HAP-1 (cell line): Measurements from ENCODE around the gene BRIP1.

Experiments used
- DNase-seq, 2 experiments: peaks; one replicate each; pipeline ENCODE4 v3.0.0-alpha.2; 2016 to 2020; ENCODE audit warnings: low spot score in 2 of 2
- H3K27me3 ChIP-seq: fragments of 250-450 bp; sonication (Bioruptor Pico); 2 replicates; pipeline ENCODE4 v1.5.1; 2020; ENCODE audit warnings: low read depth, mild to moderate bottlenecking, moderate library complexity
- H3K36me3 ChIP-seq: fragments of 250-450 bp; sonication (Bioruptor Pico); replicated peaks from 2 replicates; pipeline ENCODE4 v1.5.1; 2020; ENCODE audit warnings: mild to moderate bottlenecking
- H3K4me1 ChIP-seq: fragments of 250-450 bp; sonication (Bioruptor Pico); 2 replicates; pipeline ENCODE4 v1.5.1; 2020; ENCODE audit warnings: mild to moderate bottlenecking
- H3K4me3 ChIP-seq: fragments of 250-450 bp; sonication (Bioruptor Pico); 2 replicates; pipeline ENCODE4 v1.5.1; 2020; ENCODE audit warnings: mild to moderate bottlenecking, moderate library complexity
- H3K9me3 ChIP-seq: fragments of 250-450 bp; sonication (Bioruptor Pico); 2 replicates; pipeline ENCODE4 v1.5.1; 2020; ENCODE audit warnings: mild to moderate bottlenecking, moderate library complexity
- in situ Hi-C: fragments of 300-500 bp; cut with MboI; formaldehyde crosslinking; loops from 3 replicates; pipeline ENCODE4 v1.14.3; 2020; ENCODE audit warnings: low sequenced_read_pairs, inconsistent platforms, mixed read lengths

The BRIP1 gene

GRCh38 chr17:61770043-61770442 is 93.3 kb downstream of the BRIP1 start:
- in situ Hi-C loops = no loop called here
- Histone ChIP-seq H3K9me3 (no peaks in the 10 kb centered on the region), H3K4me3 (no peak overlapping the region), H3K27me3 (no peaks in the 10 kb centered on the region), H3K36me3 (peaks cover 5% of the 10 kb centered on the region; the same call in 1 of the 2 replicates), H3K4me1 (no peaks in the 10 kb centered on the region; the same call in none of the 2 replicates)
- no peak for DNase-seq

GRCh38 chr17:61768405-61768804 is 94.9 kb downstream of the BRIP1 start:
- no peak for DNase-seq
- in situ Hi-C loops = no loop called here
- Histone ChIP-seq H3K36me3 (no peaks in the 10 kb centered on the region; the same call in 1 of the 2 replicates), H3K4me1 (no peaks in the 10 kb centered on the region; the same call in none of the 2 replicates), H3K4me3 (no peak overlapping the region), H3K27me3 (no peaks in the 10 kb centered on the region), H3K9me3 (no peaks in the 10 kb centered on the region)

GRCh38 chr17:61766520-61766919 is 96.8 kb downstream of the BRIP1 start:
- Histone ChIP-seq H3K4me3 (no peak overlapping the region), H3K36me3 (no peaks in the 10 kb centered on the region; the same call in 1 of the 2 replicates), H3K27me3 (no peaks in the 10 kb centered on the region), H3K9me3 (no peaks in the 10 kb centered on the region), H3K4me1 (no peaks in the 10 kb centered on the region; the same call in none of the 2 replicates)
- in situ Hi-C loops = no loop called here
- DNase-seq = no peak

GRCh38 chr17:61764846-61765245 is 98.5 kb downstream of the BRIP1 start:
- no peak overlapping the region for H3K4me3 ChIP-seq
- H3K4me1 ChIP-seq = no peaks in the 10 kb centered on the region; the same call in none of the 2 replicates
- H3K27me3 ChIP-seq = no peaks in the 10 kb centered on the region
- H3K9me3 ChIP-seq = no peaks in the 10 kb centered on the region
- no peak for DNase-seq
- no peaks in the 10 kb centered on the region; the same call in 1 of the 2 replicates for H3K36me3 ChIP-seq
- in situ Hi-C loops = no loop called here

GRCh38 chr17:61761827-61762226 is 101.5 kb downstream of the BRIP1 start:
- Histone ChIP-seq H3K27me3 (no peaks in the 10 kb centered on the region), H3K4me3 (no peak overlapping the region), H3K9me3 (no peaks in the 10 kb centered on the region), H3K4me1 (peaks cover 4% of the 10 kb centered on the region), H3K36me3 (no peaks in the 10 kb centered on the region; the same call in 1 of the 2 replicates)
- DNase-seq = no peak
- in situ Hi-C loops = no loop called here

GRCh38 chr17:61759362-61759761 is 104.0 kb downstream of the BRIP1 start:
- no peaks in the 10 kb centered on the region for H3K9me3 ChIP-seq
- peaks cover 4% of the 10 kb centered on the region; the same call in 1 of the 2 replicates for H3K4me1 ChIP-seq
- no peak for DNase-seq
- no peaks in the 10 kb centered on the region; the same call in 1 of the 2 replicates for H3K36me3 ChIP-seq
- in situ Hi-C loops = no loop called here
- H3K27me3 ChIP-seq = no peaks in the 10 kb centered on the region
- no peak overlapping the region for H3K4me3 ChIP-seq

GRCh38 chr17:61758430-61758829 is 104.9 kb downstream of the BRIP1 start:
- no peak overlapping the region for H3K4me3 ChIP-seq
- peak; percentile 8 to 48 for DNase-seq
- H3K9me3 ChIP-seq = no peaks in the 10 kb centered on the region
- no peaks in the 10 kb centered on the region for H3K27me3 ChIP-seq
- no peaks in the 10 kb centered on the region; the same call in 1 of the 2 replicates for H3K36me3 ChIP-seq
- in situ Hi-C loops = no loop called here
- peaks cover 4% of the 10 kb centered on the region; the same call in 1 of the 2 replicates for H3K4me1 ChIP-seq

- Histone ChIP-seq H3K4me3 (no peak overlapping the region), H3K27me3 (no peaks in the 10 kb centered on the region), H3K4me1 (peaks cover 4% of the 10 kb centered on the region; the same call in 1 of the 2 replicates), H3K9me3 (no peaks in the 10 kb centered on the region), H3K36me3 (no peaks in the 10 kb centered on the region; the same call in 1 of the 2 replicates)
- in situ Hi-C loops = no loop called here
- DNase-seq = no peak
Observed at GRCh38 chr17:61757168-61757567, 106.2 kb downstream of the BRIP1 start.

GRCh38 chr17:61756561-61756960 is 106.8 kb downstream of the BRIP1 start:
- Histone ChIP-seq H3K4me1 (peaks cover 4% of the 10 kb centered on the region; the same call in 1 of the 2 replicates), H3K36me3 (no peaks in the 10 kb centered on the region; the same call in 1 of the 2 replicates), H3K4me3 (no peak overlapping the region), H3K27me3 (no peaks in the 10 kb centered on the region), H3K9me3 (no peaks in the 10 kb centered on the region)
- DNase-seq = no peak
- in situ Hi-C loops = no loop called here

GRCh38 chr17:61755668-61756067 is 107.7 kb downstream of the BRIP1 start:
- Histone ChIP-seq H3K9me3 (no peaks in the 10 kb centered on the region), H3K36me3 (peaks cover 3% of the 10 kb centered on the region; the same call in 1 of the 2 replicates), H3K27me3 (no peaks in the 10 kb centered on the region), H3K4me3 (no peak overlapping the region), H3K4me1 (peaks cover 4% of the 10 kb centered on the region; the same call in 1 of the 2 replicates)
- in situ Hi-C loops = no loop called here
- DNase-seq = no peak

- Histone ChIP-seq H3K9me3 (no peaks in the 10 kb centered on the region), H3K36me3 (peaks cover 3% of the 10 kb centered on the region), H3K4me1 (peaks cover 4% of the 10 kb centered on the region; the same call in 1 of the 2 replicates), H3K27me3 (no peaks in the 10 kb centered on the region), H3K4me3 (no peak overlapping the region)
- DNase-seq = no peak
- in situ Hi-C loops = no loop called here
Observed at GRCh38 chr17:61755078-61755477, 108.2 kb downstream of the BRIP1 start.

- Histone ChIP-seq H3K4me1 (peaks cover 4% of the 10 kb centered on the region; the same call in 1 of the 2 replicates), H3K36me3 (peaks cover 8% of the 10 kb centered on the region), H3K27me3 (no peaks in the 10 kb centered on the region), H3K4me3 (no peak overlapping the region), H3K9me3 (no peaks in the 10 kb centered on the region)
- no peak for DNase-seq
- in situ Hi-C loops = no loop called here
Observed at GRCh38 chr17:61754124-61754523, 109.2 kb downstream of the BRIP1 start.

- in situ Hi-C loops = no loop called here
- no peak for DNase-seq
Observed at GRCh38 chr17:61753696-61754095, 109.6 kb downstream of the BRIP1 start.

GRCh38 chr17:61750656-61751055 is 112.7 kb downstream of the BRIP1 start:
- Histone ChIP-seq H3K36me3 (peaks cover 11% of the 10 kb centered on the region), H3K4me1 (no peaks in the 10 kb centered on the region), H3K4me3 (no peak overlapping the region), H3K27me3 (no peaks in the 10 kb centered on the region), H3K9me3 (no peaks in the 10 kb centered on the region)
- no peak for DNase-seq
- in situ Hi-C loops = no loop called here

More at GRCh38 chr17:61753696-61754095, 109.6 kb downstream of the BRIP1 start:
- Histone ChIP-seq H3K9me3 (no peaks in the 10 kb centered on the region), H3K4me3 (no peak overlapping the region), H3K4me1 (peaks cover 4% of the 10 kb centered on the region; the same call in 1 of the 2 replicates), H3K36me3 (peaks cover 8% of the 10 kb centered on the region), H3K27me3 (no peaks in the 10 kb centered on the region)
